Esophagus mucosa (tissue), 1 donor: ENCODE measurements around the gene PRAC2. TPM values are rescaled to one million over a fixed set of nuclear protein-coding genes. Genes with fewer than 3 reads are reported as not detected.

ENCODE experiments used
- ATAC-seq: fragments of 200-7000 bp; cut with Tn5 transposase; one replicate; pipeline ENCODE4 v1.9.1; 2020
- total RNA-seq: library from RNA; stranded (reverse); gene quantifications from one replicate; pipeline ENCODE4 v1.2.4, GENCODE V29; 2023
- donor health status: DM: yes; HTN: yes; CAD: no.

PRAC2 gene
- total RNA-seq, 1 donor from 2014 or later, result not detected

DNA sequence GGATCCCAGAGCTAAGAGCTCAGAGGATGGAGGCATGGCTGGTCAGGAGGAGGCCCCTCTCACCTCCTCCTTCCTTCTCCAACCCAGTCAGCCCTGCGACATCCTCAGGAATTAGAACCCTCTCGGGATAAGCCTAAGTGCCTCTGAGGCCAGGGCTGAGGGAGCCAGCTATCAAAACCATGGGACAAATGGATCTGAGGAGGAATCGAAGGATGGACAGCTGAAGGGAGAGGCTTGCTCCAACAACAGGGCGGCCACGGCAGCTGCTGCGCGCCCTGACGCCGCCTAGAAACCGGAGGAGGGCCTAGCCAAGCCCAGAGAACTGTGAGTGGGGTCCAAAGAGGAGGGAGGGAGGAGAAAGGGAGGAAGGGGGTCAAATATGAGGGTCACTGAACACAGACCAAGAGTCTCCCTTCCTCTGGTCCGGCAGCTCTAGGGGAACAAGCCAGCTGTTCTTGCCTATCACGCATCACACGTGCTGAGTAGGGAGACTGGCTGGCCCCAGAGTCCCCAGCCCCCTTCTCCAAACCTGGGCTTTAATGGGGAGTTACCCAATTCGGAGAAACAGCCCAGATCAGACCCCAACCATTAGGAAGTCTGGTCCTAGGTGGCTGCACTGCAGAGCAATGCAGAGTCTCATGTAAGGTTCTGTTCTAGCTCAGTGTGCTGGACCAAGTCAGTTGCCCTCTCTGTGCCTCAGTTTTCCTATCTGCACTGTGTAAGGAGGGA, 11.5 kb downstream of the PRAC2 start:
- no peak for ATAC-seq

DNA sequence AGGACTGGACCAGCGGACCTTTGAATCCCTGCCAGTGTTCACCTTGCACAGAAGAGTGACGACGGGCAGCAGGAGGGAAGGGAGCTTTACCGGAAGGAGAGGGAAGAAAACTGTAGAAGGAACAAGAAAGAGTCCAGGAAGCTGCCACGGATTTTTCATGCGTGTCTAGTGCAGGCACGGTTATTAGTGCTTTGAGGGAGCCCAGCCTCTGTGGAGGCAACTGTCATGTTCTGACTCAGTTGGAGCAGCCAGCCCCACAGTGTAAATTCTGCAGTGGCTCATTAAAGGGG, 12.0 kb downstream of the PRAC2 start:
- no peak for ATAC-seq

DNA sequence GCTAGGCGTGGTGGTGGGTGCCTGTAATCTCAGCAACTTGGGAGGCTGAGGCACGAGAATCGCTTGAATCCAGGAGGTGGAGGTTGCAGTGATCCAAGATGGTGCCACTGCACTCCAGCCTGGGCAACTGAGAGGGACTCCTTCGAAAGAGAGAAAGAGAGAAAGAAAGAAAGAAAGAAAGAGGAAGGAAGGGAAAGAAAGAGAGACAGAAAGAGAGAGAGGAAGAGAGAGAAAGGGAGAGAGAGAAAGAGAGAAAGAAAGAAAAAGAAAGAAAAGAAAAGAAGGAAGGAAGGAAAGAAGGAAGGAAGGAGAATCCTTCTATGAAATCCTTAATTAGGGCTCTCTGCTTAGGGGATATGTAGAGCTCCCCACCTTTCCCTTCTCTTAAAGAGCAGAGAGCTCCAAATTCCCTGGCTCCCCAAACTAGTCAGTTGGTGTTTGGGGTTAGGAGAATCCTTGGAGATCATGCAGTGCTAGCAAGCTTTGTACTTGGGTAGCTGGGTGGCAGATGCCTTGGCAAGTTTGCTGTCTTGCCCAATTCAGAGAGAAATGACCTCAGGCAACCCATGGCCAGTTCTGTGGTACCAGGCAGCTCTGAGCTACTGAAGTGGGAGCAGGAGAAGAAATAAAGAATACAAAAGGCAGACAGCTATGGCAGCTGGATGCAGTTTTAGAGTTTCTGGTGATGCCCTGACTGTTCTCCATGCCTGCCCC, 14.5 kb downstream of the PRAC2 start:
- no peak for ATAC-seq

DNA sequence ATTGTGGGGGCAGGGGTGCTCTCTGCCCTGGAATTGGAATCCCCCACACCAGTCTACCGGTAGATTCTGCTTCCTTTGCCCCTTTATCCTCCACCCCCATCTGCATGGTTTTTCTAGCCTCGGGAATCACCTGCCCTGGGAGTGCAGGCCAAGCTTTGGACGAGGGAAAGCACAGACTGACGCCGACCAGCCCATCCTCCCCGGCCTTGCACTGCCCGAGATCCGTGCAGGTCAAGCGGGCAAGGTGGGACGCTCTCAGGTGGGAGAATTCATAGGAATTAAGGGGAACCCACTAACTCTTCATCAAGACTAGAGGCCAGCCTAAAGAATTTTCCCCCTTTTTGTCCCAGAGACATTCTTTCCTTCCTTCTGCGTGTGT, 15.4 kb downstream of the PRAC2 start:
- peak; percentile 18 for ATAC-seq

DNA sequence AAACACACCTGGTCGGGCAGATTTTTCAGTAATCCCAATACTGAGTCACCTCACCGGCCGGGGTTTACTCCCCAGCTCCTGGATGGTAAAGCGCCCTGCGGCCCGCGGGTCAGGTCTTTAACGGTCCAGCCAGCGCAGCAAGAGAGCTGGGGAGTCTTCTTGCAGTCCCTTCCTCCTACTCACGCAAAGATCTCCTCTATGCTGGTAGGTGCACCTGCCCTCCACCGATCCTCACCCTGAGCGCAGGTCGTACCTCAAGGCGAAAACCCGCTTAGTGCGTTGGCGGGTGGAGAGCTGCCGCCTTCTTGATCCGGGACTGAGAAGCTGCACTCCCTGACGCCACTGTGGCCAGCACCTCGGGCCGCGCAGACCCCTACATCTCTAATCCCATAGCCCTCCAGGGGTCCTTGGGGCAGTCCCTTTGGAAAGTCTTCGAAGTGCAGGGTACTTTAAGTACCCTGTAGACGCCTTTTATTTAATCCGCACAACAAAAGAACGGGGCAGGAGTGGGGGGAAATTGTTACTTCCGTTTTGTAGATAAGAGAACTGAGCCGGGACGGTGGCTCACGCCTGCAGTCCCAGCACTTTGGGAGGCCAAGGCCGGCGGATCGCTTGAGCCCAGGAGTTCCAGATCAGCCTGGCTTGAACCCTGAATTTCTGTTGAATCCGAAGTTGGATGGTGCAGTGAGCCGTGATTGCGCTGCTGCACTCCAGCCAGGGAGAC, 16.0 kb downstream of the PRAC2 start:
- ATAC-seq, result peak; percentile 59

DNA sequence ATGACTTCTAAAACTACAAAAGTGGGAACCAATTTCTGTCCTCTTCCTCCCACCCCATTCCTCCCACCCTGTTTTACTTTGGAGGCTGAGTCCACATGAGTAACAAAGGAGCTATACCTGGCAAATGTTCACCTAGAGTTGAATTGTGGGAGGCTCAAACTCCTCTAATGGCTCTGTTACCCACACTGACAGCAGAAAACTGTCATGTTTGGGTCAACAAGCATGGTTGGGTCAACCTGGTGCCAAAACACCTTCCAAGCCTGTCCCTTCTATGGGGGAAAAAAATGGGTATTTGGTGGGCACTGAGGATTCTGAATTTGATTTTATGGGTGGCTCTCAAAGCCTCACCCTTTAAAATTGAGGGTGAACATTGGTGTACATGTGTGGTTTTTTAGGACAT, 17.6 kb downstream of the PRAC2 start:
- ATAC-seq, result no peak

DNA sequence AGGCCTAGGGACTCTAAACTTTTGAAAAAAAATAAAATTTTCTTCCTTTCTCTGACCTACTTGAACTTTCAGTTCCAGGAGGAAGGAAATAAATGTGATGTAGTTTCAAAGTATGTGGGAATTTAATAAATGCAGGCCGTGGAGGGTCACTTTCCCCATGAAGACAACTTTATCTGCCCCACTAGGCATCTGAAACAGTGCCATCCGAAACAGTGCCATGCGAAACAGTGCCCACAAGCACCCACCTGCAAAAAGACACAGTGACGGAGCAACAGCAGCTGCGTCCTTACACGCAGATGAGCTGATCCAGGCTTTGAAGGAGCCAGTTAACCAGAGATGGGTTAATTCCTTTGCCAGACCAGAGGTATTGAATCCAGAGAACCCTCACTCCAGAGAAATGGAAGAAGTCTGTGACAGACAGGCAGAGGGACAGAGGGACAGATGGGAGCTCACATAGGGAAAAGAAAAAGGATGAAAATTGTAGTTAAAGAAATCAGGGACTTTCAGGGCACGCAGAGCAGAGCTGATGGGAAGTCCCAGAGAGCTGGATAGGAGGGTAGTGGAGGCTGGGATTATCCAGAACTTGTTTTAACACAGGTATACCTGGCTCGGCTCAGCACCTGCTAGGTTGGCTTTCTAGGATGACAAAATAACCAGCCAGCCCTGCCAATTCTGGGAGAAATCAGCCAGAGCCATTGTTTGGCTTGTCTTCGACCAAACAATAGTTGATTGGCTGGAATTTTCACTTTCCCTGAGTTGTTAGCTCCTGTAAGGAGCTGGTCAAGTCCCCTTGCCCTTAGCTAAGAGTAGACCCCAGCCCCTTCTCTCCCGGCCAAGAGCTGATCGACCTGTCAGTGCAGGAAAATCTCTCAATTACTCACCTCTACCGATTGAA, 22.6 kb downstream of the PRAC2 start:
- ATAC-seq, result peak; percentile 49

DNA sequence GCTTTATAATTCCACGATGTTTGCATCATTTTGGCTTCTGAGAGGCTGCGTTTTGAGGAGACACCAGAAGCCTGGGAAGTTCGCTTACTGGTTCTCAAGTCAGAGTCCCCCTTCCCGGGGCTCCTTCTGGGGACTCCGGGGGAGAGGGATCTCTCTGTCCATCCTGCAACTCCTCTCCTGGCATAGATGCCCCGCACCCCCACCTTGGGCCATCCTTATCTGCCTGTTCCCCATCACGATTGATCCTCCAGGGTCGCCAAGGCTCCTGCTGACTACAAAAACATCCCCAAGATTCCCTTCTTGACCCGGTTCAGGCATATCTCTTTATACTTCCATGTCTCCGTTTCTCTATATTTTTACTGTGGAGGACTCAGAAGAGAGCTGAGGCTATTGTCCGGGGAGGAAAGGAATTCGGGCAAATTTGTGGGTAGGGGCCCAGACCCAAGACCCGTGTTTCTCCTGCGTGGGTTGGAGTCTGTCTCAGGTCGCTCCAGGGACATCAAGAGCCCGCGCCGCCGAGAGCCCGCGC, 24.0 kb downstream of the PRAC2 start:
- no peak for ATAC-seq

DNA sequence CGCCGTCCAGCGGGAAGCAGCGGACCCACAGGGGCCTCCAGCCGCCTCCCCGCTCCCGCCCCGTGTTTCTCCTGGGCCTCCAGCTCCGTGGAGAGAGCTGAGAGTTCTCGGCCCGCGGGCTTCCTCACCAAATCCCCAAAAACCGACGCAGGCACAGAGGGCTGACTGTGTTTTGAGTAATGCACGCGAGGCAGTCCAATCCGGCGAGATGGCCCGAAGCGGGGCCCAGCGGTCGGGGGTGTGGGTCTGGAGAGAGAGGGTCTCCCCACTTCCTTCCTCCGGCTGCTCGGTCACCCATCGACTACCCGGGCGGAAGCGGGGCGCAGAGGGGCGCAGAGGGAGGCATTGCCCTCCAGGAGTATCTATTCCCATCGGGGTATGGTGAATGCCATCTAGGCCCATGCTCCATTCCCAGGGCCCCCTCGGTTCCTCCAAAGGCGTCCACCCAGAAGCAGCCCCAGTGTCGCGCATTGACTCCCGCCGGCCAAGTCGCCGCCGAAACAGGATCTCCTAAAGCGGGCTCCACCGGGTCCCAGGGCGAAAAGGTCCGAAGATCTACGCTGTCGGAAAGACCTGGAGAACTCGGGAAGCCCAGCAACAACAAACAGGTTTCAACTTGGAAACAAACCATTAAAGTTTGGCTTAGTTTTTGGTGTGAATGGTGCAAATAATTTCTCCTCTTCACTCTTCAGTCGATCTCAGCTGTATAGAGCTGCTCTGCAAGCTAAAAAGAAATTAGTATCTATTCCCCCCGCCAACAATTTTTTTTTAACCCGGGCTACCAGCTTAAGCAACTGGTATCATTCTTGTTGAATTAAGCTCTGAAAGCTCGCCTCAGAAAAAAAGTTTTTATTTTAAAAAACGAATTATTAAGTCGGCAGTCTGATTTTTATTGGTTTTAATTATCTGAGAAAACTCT, 24.7 kb downstream of the PRAC2 start:
- no peak for ATAC-seq

DNA sequence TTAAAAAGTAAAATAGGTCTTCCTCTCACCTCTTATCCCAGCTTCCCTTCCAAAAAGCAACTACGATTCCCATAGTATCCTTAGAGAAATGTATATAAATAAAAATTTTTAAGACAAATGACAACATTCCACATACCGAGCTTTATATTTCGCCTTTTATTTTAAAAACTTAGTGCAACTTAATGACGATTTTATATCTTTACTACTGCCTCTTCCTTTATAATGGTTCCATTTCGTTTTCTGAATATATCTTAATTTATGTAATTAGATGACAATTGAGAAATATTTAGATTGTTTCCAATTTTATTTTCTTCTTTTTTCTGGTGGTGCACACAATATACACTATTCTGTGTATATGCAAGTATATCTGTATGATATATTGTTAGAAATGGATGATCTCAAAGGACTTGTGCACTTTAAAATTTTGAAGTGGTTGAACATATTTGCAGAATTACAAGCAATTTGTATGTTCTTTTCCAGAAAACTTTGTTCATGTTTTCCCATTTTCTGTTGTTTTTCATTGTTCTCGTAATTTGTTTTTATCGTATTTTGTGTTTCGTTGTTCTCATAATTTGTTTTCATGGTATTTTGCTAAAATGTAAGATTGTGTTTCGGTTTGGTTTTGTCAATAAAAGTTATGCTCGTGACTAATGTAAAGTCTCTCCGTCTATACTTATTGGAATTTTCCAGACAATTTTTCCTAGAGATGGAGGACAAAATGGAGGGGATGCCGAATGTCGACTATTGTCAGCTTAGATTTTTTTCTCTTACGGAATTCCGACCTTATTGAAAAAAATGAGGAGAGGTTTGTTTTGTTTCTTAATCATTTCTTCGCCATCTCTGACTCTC, 26.0 kb downstream of the PRAC2 start:
- no peak for ATAC-seq

DNA sequence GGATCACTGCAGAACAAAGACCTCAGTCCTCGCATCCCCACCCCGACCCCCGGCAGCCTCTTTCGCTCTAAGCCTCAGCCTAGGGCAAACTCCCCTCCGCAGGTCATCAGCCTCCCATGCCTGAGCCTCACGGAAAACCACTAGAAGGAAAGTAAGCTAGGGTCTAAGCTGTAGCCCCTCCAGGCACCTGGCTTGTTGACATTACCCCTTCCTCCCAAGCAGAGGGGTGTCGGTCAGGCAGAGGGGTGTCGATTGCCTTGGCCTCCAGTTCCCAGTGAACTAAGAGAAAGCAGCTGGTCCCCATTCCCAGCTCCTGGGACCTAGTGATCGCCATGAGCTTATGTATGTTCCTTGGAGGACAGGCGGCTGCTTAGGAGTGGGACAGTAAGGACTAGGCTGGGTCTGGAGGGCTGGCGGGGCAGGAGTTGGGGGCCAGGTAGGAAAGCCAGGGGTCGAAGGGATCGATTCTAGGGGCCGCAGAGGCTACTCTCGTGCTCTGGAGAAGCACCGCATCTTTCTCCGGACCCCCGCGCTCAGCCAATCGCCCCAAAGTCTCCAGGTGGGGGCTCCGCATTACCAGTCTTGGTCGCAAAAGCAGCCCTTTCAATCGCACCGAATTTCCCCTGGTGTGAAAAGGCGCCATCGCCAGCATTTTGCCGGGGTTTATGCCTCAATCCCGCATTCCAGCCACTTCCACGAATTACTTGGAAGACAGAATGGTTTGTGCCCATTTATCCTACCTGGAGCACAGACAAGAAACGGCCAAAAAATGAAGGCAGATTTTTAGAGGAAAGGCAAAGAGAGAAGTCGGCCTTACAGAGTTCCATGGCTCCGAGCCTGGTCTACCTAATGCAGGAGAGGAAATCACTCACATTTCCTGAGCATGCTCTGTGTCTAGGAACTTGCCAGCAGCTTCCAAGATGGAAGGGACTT, 26.9 kb downstream of the PRAC2 start:
- no peak for ATAC-seq

DNA sequence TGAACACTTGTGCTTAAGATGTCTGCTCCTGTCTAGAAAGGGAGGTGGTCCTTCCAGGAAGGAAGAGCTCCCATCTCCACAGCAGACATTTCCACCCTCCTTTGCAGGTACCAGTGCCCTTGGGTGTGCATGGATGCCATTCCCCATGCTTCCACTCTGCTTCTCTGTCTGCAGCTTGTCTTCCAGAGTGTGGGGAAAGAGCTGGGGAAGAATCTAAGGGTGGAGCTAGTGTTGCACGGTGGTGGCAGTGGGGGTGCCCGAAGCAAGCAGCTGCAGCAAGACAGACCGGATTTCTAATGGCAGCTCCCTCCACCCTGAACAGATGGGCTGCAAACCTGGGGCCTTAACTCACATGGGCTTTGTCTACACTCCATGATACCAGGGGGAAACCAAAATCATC, 28.2 kb downstream of the PRAC2 start:
- no peak for ATAC-seq

DNA sequence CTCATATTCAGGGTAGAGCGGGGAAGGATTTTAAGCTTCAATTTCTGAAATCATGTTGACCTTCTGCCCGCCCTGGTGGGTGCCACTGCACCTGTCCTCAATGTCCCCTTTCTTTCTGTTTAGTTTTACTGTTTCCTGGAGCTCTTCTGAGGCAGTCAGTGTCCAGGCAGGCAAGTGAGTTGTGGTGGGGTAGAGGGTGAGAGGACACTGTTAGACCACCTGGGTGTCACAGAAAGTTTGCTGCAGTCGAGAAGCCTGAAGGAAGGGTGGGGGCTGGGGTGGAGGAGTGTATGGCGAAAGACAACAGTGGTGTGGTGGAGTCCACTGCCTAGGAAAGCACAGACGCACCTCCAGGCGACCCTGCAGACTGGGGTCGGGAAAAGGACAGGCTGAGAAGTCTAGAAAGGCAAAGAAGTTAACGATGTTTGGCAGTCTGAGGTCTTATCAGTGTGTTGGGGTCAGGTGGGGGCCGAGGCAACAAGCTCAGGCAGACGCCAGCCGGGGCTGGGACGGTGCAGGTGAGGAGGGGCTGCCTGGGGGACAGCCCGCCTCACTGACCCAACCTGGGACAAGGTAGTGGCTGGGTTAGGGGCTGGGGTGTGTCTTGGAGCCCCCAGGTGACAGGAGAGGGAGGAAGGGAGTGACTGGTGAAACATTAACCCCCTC, 28.9 kb downstream of the PRAC2 start:
- ATAC-seq, result no peak

DNA sequence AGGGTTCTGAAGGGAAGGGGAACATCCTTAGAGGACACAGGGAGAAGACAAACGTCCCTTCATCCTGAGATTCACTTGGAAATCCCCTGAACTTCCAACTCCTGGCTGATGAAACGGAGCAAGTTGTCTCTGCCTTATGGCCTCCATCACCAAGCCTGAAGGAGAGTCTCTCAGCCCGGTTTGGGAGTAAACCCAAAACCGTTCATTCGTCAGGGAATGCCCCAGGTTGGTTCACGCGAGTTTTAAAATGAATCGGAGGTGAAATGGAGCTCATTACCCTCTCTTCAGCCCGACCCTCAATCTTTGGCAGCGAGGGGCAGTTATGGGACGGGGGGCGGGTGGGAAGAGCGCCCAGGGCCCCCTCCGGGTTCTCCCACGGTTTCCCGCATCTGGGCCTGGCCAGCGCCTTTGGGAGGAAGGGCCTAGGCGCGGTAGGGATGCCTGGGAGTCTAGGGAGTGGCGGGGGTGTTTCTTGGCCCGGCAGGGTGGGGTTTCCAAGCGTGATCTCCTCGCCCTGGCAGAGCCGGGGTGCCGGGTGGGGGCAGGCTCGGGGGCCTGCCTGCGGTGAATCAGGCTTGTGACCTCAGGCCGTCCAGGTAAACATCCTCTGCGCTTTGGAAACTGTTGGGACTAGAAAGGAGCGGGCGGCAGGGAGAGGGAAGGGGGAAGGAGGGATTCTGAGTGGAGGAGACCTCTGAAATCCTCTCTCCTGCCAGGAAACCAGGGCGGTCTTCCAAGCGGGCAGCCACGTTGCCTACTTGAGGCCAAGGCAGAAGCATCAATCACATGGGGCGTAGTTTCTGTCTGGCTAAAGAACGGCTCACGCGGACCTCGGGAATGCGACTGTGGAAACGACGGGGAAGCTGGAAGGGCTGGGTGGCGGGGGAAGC, 29.7 kb downstream of the PRAC2 start:
- no peak for ATAC-seq

DNA sequence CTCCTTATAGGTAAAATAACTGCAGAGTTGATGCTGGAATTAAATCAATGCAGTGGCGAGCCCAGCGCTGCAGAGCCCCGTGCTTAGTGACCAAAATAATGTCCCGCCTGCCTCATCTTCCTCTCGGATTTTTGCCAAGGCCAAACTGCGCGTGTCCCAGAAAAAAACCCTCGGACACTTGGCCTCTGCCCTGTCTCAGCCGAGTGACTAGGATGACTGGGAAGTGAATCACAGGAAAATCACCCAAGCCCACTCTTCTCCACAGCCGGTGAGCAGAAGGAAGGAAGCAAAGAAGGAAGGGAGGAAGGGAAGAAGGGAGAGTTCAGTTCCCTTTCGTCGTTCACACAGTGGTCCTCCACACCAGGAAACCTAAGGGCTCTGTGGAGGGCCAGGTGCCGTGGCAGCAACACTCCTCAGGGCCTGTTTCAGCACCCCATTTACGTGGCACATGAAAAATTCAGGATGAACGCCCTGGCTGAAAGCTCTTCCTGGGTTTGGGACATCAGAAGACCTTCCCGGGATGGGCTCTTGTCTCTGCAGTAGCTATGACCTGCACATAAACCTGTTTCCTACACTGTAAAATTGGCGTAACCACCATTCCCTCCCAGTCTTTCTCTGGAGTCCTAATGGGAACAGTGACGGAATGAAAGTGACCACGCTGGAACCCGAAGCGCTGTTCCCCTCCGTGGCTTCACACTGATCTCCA, 31.0 kb downstream of the PRAC2 start:
- no peak for ATAC-seq

DNA sequence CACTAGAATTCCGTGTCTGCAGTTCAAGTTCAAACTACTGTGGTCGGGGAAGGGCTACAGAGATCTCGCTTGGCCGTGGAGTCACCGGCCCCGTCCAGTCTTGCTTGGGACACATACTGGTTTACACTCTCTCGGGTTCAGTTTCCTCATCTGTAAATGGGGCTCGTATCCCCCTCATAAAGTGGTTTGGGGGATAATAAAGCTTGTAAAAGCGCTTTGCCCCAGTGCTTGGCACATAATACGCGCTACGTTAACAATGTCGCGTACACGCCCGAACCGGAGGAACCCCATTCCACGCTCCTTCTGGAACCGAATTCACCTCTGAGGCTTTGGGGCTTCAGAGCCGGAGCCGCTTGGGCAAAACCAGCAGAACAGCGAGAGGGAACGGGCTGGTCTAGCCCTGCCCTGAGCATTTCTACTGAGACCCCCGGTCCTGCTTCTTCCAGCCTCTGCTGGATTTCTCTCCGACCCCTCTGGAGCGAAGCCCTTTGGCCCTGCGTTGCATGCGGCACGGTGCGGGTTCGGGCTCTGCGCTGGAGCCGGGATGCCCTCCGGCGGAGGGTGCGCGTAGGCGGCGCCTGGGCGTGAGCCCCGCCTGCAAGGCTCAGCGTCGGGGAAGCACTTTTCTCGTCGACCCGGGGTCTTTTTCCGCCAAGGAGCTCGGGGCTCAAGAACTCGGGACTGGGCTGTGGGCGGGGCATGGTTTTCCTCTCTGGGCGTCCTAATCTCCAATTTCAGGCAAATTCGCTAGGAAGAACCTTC, 31.7 kb downstream of the PRAC2 start:
- ATAC-seq, result no peak
